Measurements from ENCODE around the gene TGM3. TPM values are rescaled to one million over a fixed set of nuclear protein-coding genes. Genes with fewer than 3 reads are reported as not detected.

The TGM3 gene
- total RNA-seq, 4 donors from 2014 or later = not detected

DNA sequence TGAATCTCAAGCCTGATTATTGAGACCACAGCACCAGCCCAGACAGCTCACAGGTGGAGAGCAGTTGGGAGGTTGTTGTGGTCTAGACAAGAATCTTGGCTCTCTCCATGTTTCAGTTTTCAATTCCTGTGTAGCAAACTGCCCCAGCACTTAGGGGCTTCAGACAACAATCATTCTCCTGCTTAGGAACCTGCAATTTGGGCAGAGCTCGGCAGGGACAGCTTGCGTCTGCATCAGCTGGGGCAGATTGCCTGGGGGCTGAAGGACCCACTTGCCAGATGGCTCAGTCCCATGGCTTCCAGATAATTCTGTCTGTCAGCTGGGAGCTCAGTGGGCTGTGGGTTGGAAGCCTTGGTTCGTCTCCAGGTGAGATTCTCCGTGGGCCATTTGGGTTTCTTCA lies 91.8 kb downstream of the TGM3 start:
- TF ChIP-seq, protein P1, sequence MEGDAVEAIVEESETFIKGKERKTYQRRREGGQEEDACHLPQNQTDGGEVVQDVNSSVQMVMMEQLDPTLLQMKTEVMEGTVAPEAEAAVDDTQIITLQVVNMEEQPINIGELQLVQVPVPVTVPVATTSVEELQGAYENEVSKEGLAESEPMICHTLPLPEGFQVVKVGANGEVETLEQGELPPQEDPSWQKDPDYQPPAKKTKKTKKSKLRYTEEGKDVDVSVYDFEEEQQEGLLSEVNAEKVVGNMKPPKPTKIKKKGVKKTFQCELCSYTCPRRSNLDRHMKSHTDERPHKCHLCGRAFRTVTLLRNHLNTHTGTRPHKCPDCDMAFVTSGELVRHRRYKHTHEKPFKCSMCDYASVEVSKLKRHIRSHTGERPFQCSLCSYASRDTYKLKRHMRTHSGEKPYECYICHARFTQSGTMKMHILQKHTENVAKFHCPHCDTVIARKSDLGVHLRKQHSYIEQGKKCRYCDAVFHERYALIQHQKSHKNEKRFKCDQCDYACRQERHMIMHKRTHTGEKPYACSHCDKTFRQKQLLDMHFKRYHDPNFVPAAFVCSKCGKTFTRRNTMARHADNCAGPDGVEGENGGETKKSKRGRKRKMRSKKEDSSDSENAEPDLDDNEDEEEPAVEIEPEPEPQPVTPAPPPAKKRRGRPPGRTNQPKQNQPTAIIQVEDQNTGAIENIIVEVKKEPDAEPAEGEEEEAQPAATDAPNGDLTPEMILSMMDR (IDR thresholded peaks at IDR 0.05) = no peak
- no peak for DNase-seq (ENCODE audit: low spot score)
- no peak for ATAC-seq (ENCODE audit: low FRiP score)

Other genes starting within 250 kb of the TGM3 start
- 10 to 100 TPM; 21.6 to 30.0 (median 24.7) TPM for gene STK35, start 194.2 kb upstream of the TGM3 start, total RNA-seq
- not detected for gene TGM6, start 84.9 kb downstream of the TGM3 start, total RNA-seq
- 100 to 1,000 TPM; 119 to 267 (median 170) TPM for gene SNRPB, start 174.8 kb downstream of the TGM3 start, total RNA-seq
- 10 to 100 TPM in 1 of 4 donors, 1 to 10 TPM in 3; 6.8 to 14.8 (median 8.4) TPM for gene ZNF343, start 212.9 kb downstream of the TGM3 start, total RNA-seq
- gene TMC2, start 240.6 kb downstream of the TGM3 start, total RNA-seq = under 1 TPM; 0.32 to 0.88 (median 0.53) TPM